ENCODE results near the gene SLC41A3.
A peak's percentile ranks its signal among the peaks of the same experiment; 100 is the strongest.
"Not testable (repeated sequence)": the region's sequence is repeated elsewhere in the genome, so short reads cannot be mapped to it uniquely, and the experiment has no call there.

SLC41A3 gene

GRCh38 chr3:126017362-126017761, 66.6 kb downstream of the SLC41A3 start:
- no peak overlapping the region for H3K4me3 Mint-ChIP-seq
- no peaks in the 10 kb centered on the region for H3K36me3 Mint-ChIP-seq (ENCODE audit: low read depth)
- no peak overlapping the region for H3K27ac Mint-ChIP-seq
- H3K9me3 Mint-ChIP-seq, result no peaks in the 10 kb centered on the region
- H3K4me1 Mint-ChIP-seq (ENCODE audit: low read depth), result peaks cover 2% of the 10 kb centered on the region
- H3K27me3 Mint-ChIP-seq (ENCODE audit: low read depth), result no peaks in the 10 kb centered on the region

- Mint-ChIP-seq H3K4me1 (ENCODE audit: low read depth) (peaks cover 2% of the 10 kb centered on the region), H3K36me3 (ENCODE audit: low read depth) (no peaks in the 10 kb centered on the region), H3K9me3 (no peaks in the 10 kb centered on the region), H3K27me3 (ENCODE audit: low read depth) (no peaks in the 10 kb centered on the region), H3K4me3 (no peak overlapping the region), H3K27ac (no peak overlapping the region)
Measured at GRCh38 chr3:126016616-126017015, 67.3 kb downstream of the SLC41A3 start.

GRCh38 chr3:126015075-126015474, 68.8 kb downstream of the SLC41A3 start:
- Mint-ChIP-seq H3K27me3 (ENCODE audit: low read depth) (no peaks in the 10 kb centered on the region), H3K9me3 (no peaks in the 10 kb centered on the region), H3K4me1 (ENCODE audit: low read depth) (peaks cover 2% of the 10 kb centered on the region), H3K4me3 (no peak overlapping the region), H3K36me3 (ENCODE audit: low read depth) (peaks cover 5% of the 10 kb centered on the region), H3K27ac (no peak overlapping the region)

GRCh38 chr3:126014252-126014651, 69.7 kb downstream of the SLC41A3 start:
- no peaks in the 10 kb centered on the region for H3K9me3 Mint-ChIP-seq
- no peaks in the 10 kb centered on the region for H3K27me3 Mint-ChIP-seq (ENCODE audit: low read depth)
- H3K4me3 Mint-ChIP-seq, result no peak overlapping the region
- H3K4me1 Mint-ChIP-seq (ENCODE audit: low read depth), result peaks cover 2% of the 10 kb centered on the region
- H3K36me3 Mint-ChIP-seq (ENCODE audit: low read depth), result peaks cover 5% of the 10 kb centered on the region
- H3K27ac Mint-ChIP-seq, result no peak overlapping the region

- H3K36me3 Mint-ChIP-seq (ENCODE audit: low read depth), result peaks cover 5% of the 10 kb centered on the region
- no peaks in the 10 kb centered on the region for H3K27me3 Mint-ChIP-seq (ENCODE audit: low read depth)
- peaks cover 2% of the 10 kb centered on the region for H3K4me1 Mint-ChIP-seq (ENCODE audit: low read depth)
- H3K27ac Mint-ChIP-seq, result no peak overlapping the region
- no peaks in the 10 kb centered on the region for H3K9me3 Mint-ChIP-seq
- no peak overlapping the region for H3K4me3 Mint-ChIP-seq
Measured at GRCh38 chr3:126013751-126014156, 70.2 kb downstream of the SLC41A3 start.

GRCh38 chr3:126009181-126009580, 74.7 kb downstream of the SLC41A3 start:
- Mint-ChIP-seq H3K27ac (no peak overlapping the region), H3K4me3 (no peak overlapping the region), H3K9me3 (no peaks in the 10 kb centered on the region)

GRCh38 chr3:126008219-126008618, 75.7 kb downstream of the SLC41A3 start:
- H3K36me3 Mint-ChIP-seq (ENCODE audit: low read depth), result peaks cover 8% of the 10 kb centered on the region
- H3K27me3 Mint-ChIP-seq (ENCODE audit: low read depth), result no peaks in the 10 kb centered on the region
- no peaks in the 10 kb centered on the region for H3K9me3 Mint-ChIP-seq
- H3K4me1 Mint-ChIP-seq (ENCODE audit: low read depth), result peaks cover 2% of the 10 kb centered on the region
- H3K4me3 Mint-ChIP-seq, result no peak overlapping the region
- no peak overlapping the region for H3K27ac Mint-ChIP-seq

More at GRCh38 chr3:126009181-126009580, 74.7 kb downstream of the SLC41A3 start:
- H3K36me3 Mint-ChIP-seq (ENCODE audit: low read depth), result peaks cover 8% of the 10 kb centered on the region
- H3K27me3 Mint-ChIP-seq (ENCODE audit: low read depth), result no peaks in the 10 kb centered on the region
- H3K4me1 Mint-ChIP-seq (ENCODE audit: low read depth), result peaks cover 2% of the 10 kb centered on the region

GRCh38 chr3:126005951-126006350, 78.0 kb downstream of the SLC41A3 start:
- H3K27ac Mint-ChIP-seq, result no peak overlapping the region
- H3K9me3 Mint-ChIP-seq, result peaks cover 7% of the 10 kb centered on the region
- H3K4me3 Mint-ChIP-seq, result no peak overlapping the region
- H3K4me1 Mint-ChIP-seq (ENCODE audit: low read depth), result no peaks in the 10 kb centered on the region
- peaks cover 5% of the 10 kb centered on the region for H3K36me3 Mint-ChIP-seq (ENCODE audit: low read depth)
- H3K27me3 Mint-ChIP-seq (ENCODE audit: low read depth), result no peaks in the 10 kb centered on the region

- no peak overlapping the region for H3K27ac Mint-ChIP-seq
- no peak overlapping the region for H3K4me3 Mint-ChIP-seq
- peaks cover 3% of the 10 kb centered on the region for H3K36me3 Mint-ChIP-seq (ENCODE audit: low read depth)
- H3K27me3 Mint-ChIP-seq (ENCODE audit: low read depth), result no peaks in the 10 kb centered on the region
- H3K4me1 Mint-ChIP-seq (ENCODE audit: low read depth), result no peaks in the 10 kb centered on the region
- H3K9me3 Mint-ChIP-seq, result peaks cover 13% of the 10 kb centered on the region
Measured at GRCh38 chr3:126004692-126005091, 79.2 kb downstream of the SLC41A3 start.

- no peak overlapping the region for H3K27ac Mint-ChIP-seq
- H3K36me3 Mint-ChIP-seq (ENCODE audit: low read depth), result peaks cover 3% of the 10 kb centered on the region
- no peak overlapping the region for H3K4me3 Mint-ChIP-seq
- no peaks in the 10 kb centered on the region for H3K4me1 Mint-ChIP-seq (ENCODE audit: low read depth)
- peaks cover 13% of the 10 kb centered on the region for H3K9me3 Mint-ChIP-seq
- H3K27me3 Mint-ChIP-seq (ENCODE audit: low read depth), result peaks cover 4% of the 10 kb centered on the region
Measured at GRCh38 chr3:126004217-126004616, 79.7 kb downstream of the SLC41A3 start.

- H3K36me3 Mint-ChIP-seq (ENCODE audit: low read depth), result peaks cover 3% of the 10 kb centered on the region
- no peaks in the 10 kb centered on the region for H3K4me1 Mint-ChIP-seq (ENCODE audit: low read depth)
- H3K27ac Mint-ChIP-seq, result no peak overlapping the region
- peaks cover 7% of the 10 kb centered on the region for H3K27me3 Mint-ChIP-seq (ENCODE audit: low read depth)
- H3K4me3 Mint-ChIP-seq, result no peak overlapping the region
- H3K9me3 Mint-ChIP-seq, result peaks cover 13% of the 10 kb centered on the region
Measured at GRCh38 chr3:126003447-126004190, 80.3 kb downstream of the SLC41A3 start.

- no peaks in the 10 kb centered on the region for H3K4me1 Mint-ChIP-seq (ENCODE audit: low read depth)
- peaks cover 13% of the 10 kb centered on the region for H3K27me3 Mint-ChIP-seq (ENCODE audit: low read depth)
- no peak overlapping the region for H3K27ac Mint-ChIP-seq
- H3K4me3 Mint-ChIP-seq, result no peak overlapping the region
- H3K9me3 Mint-ChIP-seq, result peaks cover 19% of the 10 kb centered on the region
- H3K36me3 Mint-ChIP-seq (ENCODE audit: low read depth), result no peaks in the 10 kb centered on the region
Measured at GRCh38 chr3:126002189-126002588, 81.7 kb downstream of the SLC41A3 start.

- not testable (repeated sequence) for H3K27ac Mint-ChIP-seq; H3K36me3 Mint-ChIP-seq (ENCODE audit: low read depth); H3K4me1 Mint-ChIP-seq (ENCODE audit: low read depth); H3K4me3 Mint-ChIP-seq
- H3K9me3 Mint-ChIP-seq, result peaks cover 19% of the 10 kb centered on the region
- H3K27me3 Mint-ChIP-seq (ENCODE audit: low read depth), result peaks cover 30% of the 10 kb centered on the region
Measured at GRCh38 chr3:125996751-125997150, 87.2 kb downstream of the SLC41A3 start.

- H3K4me1 Mint-ChIP-seq (ENCODE audit: low read depth), result peaks cover 14% of the 10 kb centered on the region
Measured at GRCh38 chr3:125990253-125990970, 93.5 kb downstream of the SLC41A3 start.

GRCh38 chr3:125984951-125985350, 99.0 kb downstream of the SLC41A3 start:
- not testable (repeated sequence) for H3K27ac Mint-ChIP-seq; H3K36me3 Mint-ChIP-seq (ENCODE audit: low read depth); H3K9me3 Mint-ChIP-seq; H3K4me1 Mint-ChIP-seq (ENCODE audit: low read depth); H3K4me3 Mint-ChIP-seq; H3K27me3 Mint-ChIP-seq (ENCODE audit: low read depth)

More at GRCh38 chr3:125990253-125990970, 93.5 kb downstream of the SLC41A3 start:
- H3K9me3 Mint-ChIP-seq, result no peaks in the 10 kb centered on the region
- H3K4me3 Mint-ChIP-seq, result peak overlapping the region; percentile 97
- H3K36me3 Mint-ChIP-seq (ENCODE audit: low read depth), result no peaks in the 10 kb centered on the region
- H3K27me3 Mint-ChIP-seq (ENCODE audit: low read depth), result peaks cover 23% of the 10 kb centered on the region
- H3K27ac Mint-ChIP-seq, result peak overlapping the region; percentile 95
